A549 (cell line): ENCODE results near the gene KCNMA1.

Source experiments
- BHLHE40 ChIP-seq: IDR thresholded peaks from 2 replicates; pipeline ENCODE4 v1.6.1; 2012; ENCODE audit warnings: low read depth, low read length, inconsistent platforms
- CTCF ChIP-seq: fragments of >200 bp; sonication (Bioruptor Twin); formaldehyde crosslinking; IDR thresholded peaks from 3 replicates; pipeline ENCODE4 v1.5.1; 2016
- KDM1A ChIP-seq: fragments of 200-600 bp; sonication (generic); IDR thresholded peaks from 2 replicates; pipeline ENCODE4 v1.6.1; 2016; ENCODE audit warnings: low read depth, mild to moderate bottlenecking
- MAX ChIP-seq: IDR thresholded peaks from 2 replicates; pipeline ENCODE4 v1.6.1; 2012
- MYC ChIP-seq: IDR thresholded peaks from 2 replicates; pipeline ENCODE4 v1.6.1; 2012; ENCODE audit warnings: mild to moderate bottlenecking, inconsistent platforms, low read length, improper control_type of control experiment, borderline replicate concordance
- POLR2A ChIP-seq: IDR thresholded peaks from 2 replicates; pipeline ENCODE4 v1.6.1; 2012; ENCODE audit warnings: mild to moderate bottlenecking, low read length
- RCOR1 ChIP-seq: fragments of 150-350 bp; IDR thresholded peaks from 2 replicates; pipeline ENCODE4 v1.6.1; 2014; ENCODE audit warnings: antibody characterized with exemption, low read length, low read depth
- SMC3 ChIP-seq: fragments of >200 bp; sonication (Bioruptor Twin); formaldehyde crosslinking; IDR thresholded peaks from 3 replicates; pipeline ENCODE4 v1.6.1; 2018; ENCODE audit warnings: inconsistent platforms
- ZFP36 ChIP-seq: fragments of 450-650 bp; IDR thresholded peaks from 2 replicates; pipeline ENCODE4 v1.6.1; 2014; ENCODE audit warnings: borderline replicate concordance; ENCODE audit not compliant: partially characterized antibody

- TF ChIP-seq POLR2A (no peak), CTCF (no peak), BHLHE40 (no peak), MAX (no peak), ZFP36 (no peak), MYC (no peak), RCOR1 (no peak), SMC3 (no peak), KDM1A (no peak)
Measured at GRCh38 chr10:77131214-77131613, 506.4 kb downstream of the KCNMA1 start.
